Kidney (tissue), 14 donors: ENCODE measurements around the gene NAP1L4. TPM values are rescaled to one million over a fixed set of nuclear protein-coding genes. Genes with fewer than 3 reads are reported as not detected.

Experiments
- DNase-seq, 5 donors: peaks; one replicate each; pipeline ENCODE4 v3.0.0-alpha.2; 2013 to 2020
- FAIRE-seq: peaks from 2 replicates; lab custom pipeline; 2012; peaks lifted over from hg19 to GRCh38; lab: Jason Lieb, UNC
- H3K27ac ChIP-seq, 2 donors: one replicate each; pipeline ENCODE4 v1.7.0; 2013; ENCODE audit warnings: low read depth in 2 of 2, low read length in 2 of 2, inconsistent platforms in 1 of 2
- H3K27me3 ChIP-seq: one replicate; pipeline ENCODE4 v1.7.1; 2013; ENCODE audit warnings: low read length, inconsistent platforms; ENCODE audit not compliant: control insufficient read depth, insufficient read depth
- H3K36me3 ChIP-seq, 3 donors: one replicate each; pipeline versions ENCODE4 v1.7.0 to v1.7.1; 2013; ENCODE audit warnings: low read length in 3 of 3, control low read depth in 1 of 3, inconsistent platforms in 1 of 3; ENCODE audit not compliant: insufficient read depth in 3 of 3, control insufficient read depth in 2 of 3
- H3K4me1 ChIP-seq, 3 donors: one replicate each; pipeline versions ENCODE4 v1.7.0 to v1.7.1; 2013; ENCODE audit warnings: low read length in 3 of 3, inconsistent platforms in 1 of 3, low read depth in 1 of 3; ENCODE audit not compliant: control insufficient read depth in 2 of 3, insufficient read depth in 2 of 3
- H3K4me3 ChIP-seq, 3 donors: one replicate each; pipeline versions ENCODE4 v1.7.0 to v1.8.1; 2013; ENCODE audit warnings: low read length in 3 of 3, control low read depth in 1 of 3, inconsistent platforms in 1 of 3
- H3K9ac ChIP-seq, 3 donors: one replicate each; pipeline versions ENCODE4 v1.7.0 to v1.7.1; 2013; ENCODE audit warnings: low read length in 3 of 3, control low read depth in 1 of 3, inconsistent platforms in 1 of 3
- H3K9me3 ChIP-seq, 3 donors: one replicate each; pipeline versions ENCODE4 v1.7.0 to v1.7.1; 2013; ENCODE audit warnings: low read length in 3 of 3, control low read depth in 1 of 3, inconsistent platforms in 1 of 3; ENCODE audit not compliant: control insufficient read depth in 2 of 3, insufficient read depth in 1 of 3
- intact Hi-C: fragments of 100-400 bp; cut with DNase I; formaldehyde crosslinking; loops from one replicate; pipeline ENCODE4 v1.11.1; 2022
- polyA plus RNA-seq: library from polyadenylated mRNA; stranded (reverse); fragments of 350-450 nt; fragmentation: Illumina TruSeq; extraction: RNeasy Lipid Tissue Mini Kit (QIAGEN cat#74804); gene quantifications from one replicate; pipeline ENCODE4 v1.2.3, GENCODE V29; 2014; ENCODE audit warnings: low read depth, low replicate concordance; ENCODE audit not compliant: insufficient read depth
- total RNA-seq: library from RNA; stranded (reverse); fragmentation: NEBNext Ultra II Directional; extraction: Animal tissue kit (Norgen Biotek cat#: 25700); gene quantifications from one replicate; pipeline ENCODE4 v1.2.1, GENCODE V29; 2021
- TF ChIP-seq, protein P1 (sequence below): IDR thresholded peaks from 3 replicates; pipeline ENCODE4 v1.5.1; 2012; ENCODE audit warnings: mild to moderate bottlenecking, moderate library complexity, borderline replicate concordance; ENCODE audit not compliant: insufficient read depth; ENCODE audit errors: extremely low read depth
- donor health status: control.
- donor health status: control.
- donor health status: control.
- donor health status: control.
- donor health status: control.
- donor health status: DM: yes; HTN: yes; CAD: no.
- donor health status: Normal renal cell carcinoma (clear cell type).

The NAP1L4 gene
- total and polyA plus RNA-seq, 2 donors from 2014 or later: 120 to 133 TPM

DNA sequence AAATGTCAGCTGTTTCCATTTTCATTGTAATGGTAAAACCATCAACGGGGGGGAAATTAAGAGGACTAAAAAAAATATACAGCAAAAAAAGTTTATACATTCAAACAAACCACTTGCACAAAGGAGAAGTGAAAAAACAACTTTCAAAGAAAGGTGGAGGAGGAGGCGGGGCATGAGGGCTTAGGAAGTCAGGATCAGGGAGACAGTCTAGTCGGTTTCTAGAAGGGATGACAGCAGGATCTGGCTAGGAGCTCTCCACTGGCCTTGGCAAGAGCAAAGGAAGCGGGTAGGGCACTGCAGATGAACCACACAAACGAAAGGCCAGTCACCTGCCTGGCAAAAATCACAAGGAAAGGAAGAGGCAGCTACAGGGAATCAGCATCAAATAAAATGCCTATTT lies 31.0 kb downstream of the NAP1L4 start:
- FAIRE-seq (no peak), DNase-seq (no peak)
- Histone ChIP-seq H3K36me3 (peaks cover 5 to 64% (median 40%) of the 10 kb centered on the region in 3 donors), H3K4me1 (peaks cover 0 to 5% (median 0%) of the 10 kb centered on the region in 3 donors), H3K27me3 (no peaks in the 10 kb centered on the region), H3K9ac (no peak overlapping the region), H3K4me3 (no peak overlapping the region), H3K27ac (no peak overlapping the region), H3K9me3 (no peaks in the 10 kb centered on the region)
- TF ChIP-seq, protein P1, sequence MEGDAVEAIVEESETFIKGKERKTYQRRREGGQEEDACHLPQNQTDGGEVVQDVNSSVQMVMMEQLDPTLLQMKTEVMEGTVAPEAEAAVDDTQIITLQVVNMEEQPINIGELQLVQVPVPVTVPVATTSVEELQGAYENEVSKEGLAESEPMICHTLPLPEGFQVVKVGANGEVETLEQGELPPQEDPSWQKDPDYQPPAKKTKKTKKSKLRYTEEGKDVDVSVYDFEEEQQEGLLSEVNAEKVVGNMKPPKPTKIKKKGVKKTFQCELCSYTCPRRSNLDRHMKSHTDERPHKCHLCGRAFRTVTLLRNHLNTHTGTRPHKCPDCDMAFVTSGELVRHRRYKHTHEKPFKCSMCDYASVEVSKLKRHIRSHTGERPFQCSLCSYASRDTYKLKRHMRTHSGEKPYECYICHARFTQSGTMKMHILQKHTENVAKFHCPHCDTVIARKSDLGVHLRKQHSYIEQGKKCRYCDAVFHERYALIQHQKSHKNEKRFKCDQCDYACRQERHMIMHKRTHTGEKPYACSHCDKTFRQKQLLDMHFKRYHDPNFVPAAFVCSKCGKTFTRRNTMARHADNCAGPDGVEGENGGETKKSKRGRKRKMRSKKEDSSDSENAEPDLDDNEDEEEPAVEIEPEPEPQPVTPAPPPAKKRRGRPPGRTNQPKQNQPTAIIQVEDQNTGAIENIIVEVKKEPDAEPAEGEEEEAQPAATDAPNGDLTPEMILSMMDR: no peak
- intact Hi-C loops: no loop called here

DNA sequence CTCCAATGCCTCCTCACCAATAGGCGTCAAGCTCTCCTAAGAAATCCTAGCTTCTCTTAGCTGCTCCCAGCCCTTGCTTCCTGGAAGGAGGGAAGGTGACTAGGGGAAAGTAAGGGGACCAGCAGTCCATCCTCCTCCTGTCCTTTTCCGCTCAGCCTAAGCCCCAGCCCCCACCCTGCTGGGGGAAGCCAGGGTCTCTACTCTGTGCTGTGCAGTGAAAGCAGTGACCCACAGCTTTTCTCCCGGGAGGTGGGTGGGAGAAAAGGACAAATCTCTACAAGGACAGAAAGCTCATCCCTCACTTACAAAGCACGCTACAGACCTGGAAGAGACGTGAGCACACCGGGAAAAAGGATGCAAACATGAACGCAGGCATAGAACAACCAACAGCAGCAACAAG lies 32.0 kb downstream of the NAP1L4 start:
- no peak overlapping the region for H3K9ac ChIP-seq
- H3K27ac ChIP-seq: no peak overlapping the region
- H3K27me3 ChIP-seq: no peaks in the 10 kb centered on the region
- FAIRE-seq (no peak), DNase-seq (no peak)
- no peak overlapping the region for H3K4me3 ChIP-seq
- TF ChIP-seq, protein P1: no peak
- intact Hi-C loops: no loop called here
- H3K9me3 ChIP-seq: no peaks in the 10 kb centered on the region
- peaks cover 0 to 8% (median 5%) of the 10 kb centered on the region in 3 donors for H3K4me1 ChIP-seq
- H3K36me3 ChIP-seq: peaks cover 5 to 56% (median 34%) of the 10 kb centered on the region in 3 donors

DNA sequence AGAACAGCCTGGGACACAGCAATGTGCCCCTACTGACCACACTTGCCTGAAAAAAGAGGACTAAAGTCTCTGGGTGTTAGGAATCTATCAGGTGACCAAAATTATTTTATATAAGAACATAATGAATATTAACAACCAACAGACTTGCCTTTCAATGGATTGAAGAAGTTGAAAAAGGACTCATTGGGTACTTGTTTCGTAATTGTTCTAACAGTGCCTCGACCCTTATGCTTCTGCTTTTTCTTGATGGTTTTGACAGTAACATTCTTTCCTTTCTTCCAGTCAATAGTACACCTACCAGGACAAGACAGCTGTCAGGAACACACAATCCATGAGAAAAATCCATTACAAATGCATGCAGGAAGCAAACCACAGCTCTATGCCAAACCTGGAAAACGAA lies 33.9 kb downstream of the NAP1L4 start:
- H3K4me1 ChIP-seq: peaks cover 0 to 8% (median 6%) of the 10 kb centered on the region in 3 donors
- H3K27me3 ChIP-seq: no peaks in the 10 kb centered on the region
- no peak overlapping the region for H3K4me3 ChIP-seq
- TF ChIP-seq, protein P1: no peak
- H3K9ac ChIP-seq: no peak overlapping the region
- no peaks in the 10 kb centered on the region for H3K9me3 ChIP-seq
- intact Hi-C loops: no loop called here
- peaks cover 3 to 54% (median 26%) of the 10 kb centered on the region in 3 donors for H3K36me3 ChIP-seq
- DNase-seq (no peak), FAIRE-seq (no peak)
- H3K27ac ChIP-seq: no peak overlapping the region
